Memory B cell (primary cell): ENCODE data around the gene OTOA.
"Not testable (repeated sequence)": the region's sequence is repeated elsewhere in the genome, so short reads cannot be mapped to it uniquely, and the experiment has no call there.

Source experiments
- ATAC-seq: fragments of 150-1000 bp; cut with Tn5 transposase; 2 replicates; pipeline ENCODE4 v1.10.0; 2021; ENCODE audit warnings: low read depth, mild to moderate bottlenecking, moderate library complexity
- DNase-seq, 2 donors: peaks; one replicate each; pipeline ENCODE4 v3.0.0; 2022; ENCODE audit warnings: low spot score in 2 of 2
- H3K27ac Mint-ChIP-seq: one replicate; pipeline ENCODE4 v1.8.0; 2022; ENCODE audit warnings: mild to moderate bottlenecking, moderate library complexity, mixed read lengths
- H3K27me3 Mint-ChIP-seq: one replicate; pipeline ENCODE4 v1.8.0; 2022; ENCODE audit warnings: mixed read lengths
- H3K36me3 Mint-ChIP-seq: one replicate; pipeline ENCODE4 v1.8.0; 2022; ENCODE audit warnings: mild to moderate bottlenecking, mixed read lengths
- H3K4me1 Mint-ChIP-seq: one replicate; pipeline ENCODE4 v1.8.0; 2022; ENCODE audit warnings: mixed read lengths
- H3K4me3 Mint-ChIP-seq: one replicate; pipeline ENCODE4 v1.8.0; 2022; ENCODE audit warnings: mild to moderate bottlenecking, moderate library complexity, mixed read lengths
- H3K9me3 Mint-ChIP-seq: one replicate; pipeline ENCODE4 v1.8.0; 2022; ENCODE audit warnings: mixed read lengths

Gene OTOA

GRCh38 chr16:21631376-21631775 lies 32.4 kb upstream of the OTOA start:
- not testable (repeated sequence) for H3K4me3 Mint-ChIP-seq, H3K9me3 Mint-ChIP-seq, H3K27me3 Mint-ChIP-seq, DNase-seq, ATAC-seq, H3K27ac Mint-ChIP-seq, H3K4me1 Mint-ChIP-seq
- H3K36me3 Mint-ChIP-seq, result peaks cover 14% of the 10 kb centered on the region

DNA sequence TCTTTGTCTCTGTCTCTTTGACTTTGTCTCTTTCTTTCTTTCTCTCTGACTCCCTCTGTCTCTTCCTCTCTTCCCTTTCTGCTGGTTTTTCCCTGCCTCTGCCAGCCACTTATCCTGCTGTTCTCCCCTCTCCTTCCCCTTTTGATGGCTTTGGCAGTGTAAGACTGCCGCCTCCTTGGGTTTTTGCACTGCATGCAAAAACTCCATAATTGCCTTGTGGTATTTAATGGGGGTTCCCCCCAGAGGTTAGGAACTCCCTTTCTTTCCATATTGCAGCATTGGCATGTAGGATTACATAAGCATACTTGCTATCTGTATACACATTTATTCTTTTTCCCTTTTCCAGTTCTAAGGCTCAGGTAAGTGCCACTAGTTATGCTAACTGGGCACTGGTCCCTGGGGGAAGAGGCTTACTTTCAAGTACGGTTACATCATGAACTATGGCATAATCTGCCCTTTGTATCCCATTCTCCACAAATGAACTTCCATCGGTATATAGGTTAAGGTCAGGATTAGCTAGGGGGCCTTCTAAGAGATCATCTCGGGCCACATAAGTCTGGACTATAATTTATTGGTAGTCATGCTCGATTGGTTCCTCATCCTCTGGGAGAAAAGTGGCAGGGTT lies 31.7 kb upstream of the OTOA start:
- H3K4me1 Mint-ChIP-seq, H3K36me3 Mint-ChIP-seq, H3K27me3 Mint-ChIP-seq, ATAC-seq, H3K9me3 Mint-ChIP-seq, H3K27ac Mint-ChIP-seq, DNase-seq, H3K4me3 Mint-ChIP-seq: not testable (repeated sequence)

- peaks cover 6% of the 10 kb centered on the region for H3K4me1 Mint-ChIP-seq
- H3K9me3 Mint-ChIP-seq, result no peaks in the 10 kb centered on the region
- peaks cover 4% of the 10 kb centered on the region for H3K36me3 Mint-ChIP-seq
- H3K27me3 Mint-ChIP-seq, result no peaks in the 10 kb centered on the region
- H3K27ac Mint-ChIP-seq, result no peak overlapping the region
- H3K4me3 Mint-ChIP-seq, result no peak overlapping the region
- ATAC-seq, result no peak
- no peak for DNase-seq
Observed at GRCh38 chr16:21634216-21634615, 29.6 kb upstream of the OTOA start.

- H3K27me3 Mint-ChIP-seq, H3K36me3 Mint-ChIP-seq, ATAC-seq, H3K4me3 Mint-ChIP-seq, DNase-seq, H3K9me3 Mint-ChIP-seq, H3K27ac Mint-ChIP-seq, H3K4me1 Mint-ChIP-seq: not testable (repeated sequence)
Observed at GRCh38 chr16:21635694-21636093, 28.1 kb upstream of the OTOA start.

GRCh38 chr16:21637032-21637968 lies 26.5 kb upstream of the OTOA start:
- DNase-seq (no peak), ATAC-seq (no peak)
- H3K36me3 Mint-ChIP-seq, result peaks cover 2% of the 10 kb centered on the region
- H3K4me3 Mint-ChIP-seq, result no peak overlapping the region
- H3K27me3 Mint-ChIP-seq, result no peaks in the 10 kb centered on the region
- H3K4me1 Mint-ChIP-seq, result peaks cover 7% of the 10 kb centered on the region
- no peaks in the 10 kb centered on the region for H3K9me3 Mint-ChIP-seq
- H3K27ac Mint-ChIP-seq, result no peak overlapping the region

DNA sequence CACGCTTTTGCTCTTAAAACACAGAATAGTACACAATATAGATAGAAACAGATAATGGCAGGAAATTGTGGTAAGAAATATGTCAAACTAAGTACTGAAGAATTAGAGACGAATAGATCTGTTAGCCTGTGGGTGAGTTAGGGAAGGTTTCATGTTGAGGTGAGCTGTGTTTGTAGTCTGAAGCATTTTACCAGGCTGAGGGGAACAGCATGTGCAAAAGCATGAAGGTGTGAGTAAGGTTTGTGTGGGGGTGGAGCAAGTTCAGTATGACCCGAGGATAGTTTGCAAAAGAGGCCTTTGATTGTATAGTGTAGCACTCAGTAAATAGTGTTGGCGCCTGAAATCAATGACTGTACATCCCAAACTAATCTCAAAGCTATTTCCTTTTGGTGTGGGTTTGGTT lies 25.2 kb upstream of the OTOA start:
- no peak overlapping the region for H3K4me3 Mint-ChIP-seq
- H3K4me1 Mint-ChIP-seq, result peaks cover 7% of the 10 kb centered on the region
- DNase-seq, result no peak
- H3K9me3 Mint-ChIP-seq, result no peaks in the 10 kb centered on the region
- H3K36me3 Mint-ChIP-seq, result peaks cover 2% of the 10 kb centered on the region
- H3K27me3 Mint-ChIP-seq, result no peaks in the 10 kb centered on the region
- H3K27ac Mint-ChIP-seq, result peak overlapping the region; percentile 52
- ATAC-seq, result no peak

GRCh38 chr16:21639493-21639892 lies 24.3 kb upstream of the OTOA start:
- DNase-seq (no peak), ATAC-seq (no peak)
- Mint-ChIP-seq H3K27ac (no peak overlapping the region), H3K36me3 (peaks cover 2% of the 10 kb centered on the region), H3K4me1 (peaks cover 14% of the 10 kb centered on the region), H3K9me3 (no peaks in the 10 kb centered on the region), H3K27me3 (no peaks in the 10 kb centered on the region), H3K4me3 (no peak overlapping the region)

DNA sequence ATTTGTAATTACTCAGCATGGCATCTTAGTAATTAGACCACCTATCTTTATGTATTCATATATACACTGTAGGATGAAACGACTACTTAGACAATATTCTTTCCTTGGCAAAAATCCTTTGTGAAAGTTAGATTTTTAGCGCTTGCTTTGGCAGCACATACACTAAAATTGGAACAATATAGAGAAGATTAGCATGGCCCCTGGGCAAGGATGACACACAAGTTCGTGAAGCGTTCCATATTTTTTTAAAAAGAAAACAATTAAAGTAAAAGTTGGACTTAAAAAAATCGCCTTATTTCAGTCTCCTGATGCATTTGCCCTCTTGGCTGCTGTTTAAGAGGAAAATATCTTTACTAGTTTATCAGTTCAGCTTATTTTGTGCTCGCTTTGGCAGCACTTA lies 21.9 kb upstream of the OTOA start:
- Mint-ChIP-seq H3K9me3 (no peaks in the 10 kb centered on the region), H3K36me3 (no peaks in the 10 kb centered on the region), H3K4me1 (peaks cover 28% of the 10 kb centered on the region), H3K27me3 (no peaks in the 10 kb centered on the region), H3K27ac (no peak overlapping the region), H3K4me3 (no peak overlapping the region)
- ATAC-seq (no peak), DNase-seq (no peak)

DNA sequence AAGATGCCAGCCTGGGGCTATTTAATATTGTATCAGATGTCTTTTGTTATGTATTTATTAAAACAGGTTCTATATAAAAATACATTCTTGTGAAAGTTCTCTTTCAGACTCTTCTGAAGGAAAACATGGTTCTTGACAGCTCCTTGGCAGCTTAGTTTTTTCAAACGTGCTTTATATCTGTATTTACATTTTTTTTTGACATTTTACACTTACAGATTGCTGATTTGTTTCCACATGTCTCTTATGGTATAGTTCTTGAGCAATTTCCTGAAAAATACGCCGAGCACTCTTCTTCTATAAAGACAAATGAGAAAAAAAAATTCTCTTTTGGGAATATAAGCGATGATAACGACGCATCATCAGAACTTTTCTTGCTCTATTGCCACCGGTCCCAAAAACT lies 20.9 kb upstream of the OTOA start:
- ATAC-seq (no peak), DNase-seq (no peak)
- H3K27ac Mint-ChIP-seq, result no peak overlapping the region
- no peaks in the 10 kb centered on the region for H3K27me3 Mint-ChIP-seq
- H3K4me1 Mint-ChIP-seq, result peaks cover 34% of the 10 kb centered on the region
- H3K9me3 Mint-ChIP-seq, result no peaks in the 10 kb centered on the region
- H3K4me3 Mint-ChIP-seq, result no peak overlapping the region
- no peaks in the 10 kb centered on the region for H3K36me3 Mint-ChIP-seq

DNA sequence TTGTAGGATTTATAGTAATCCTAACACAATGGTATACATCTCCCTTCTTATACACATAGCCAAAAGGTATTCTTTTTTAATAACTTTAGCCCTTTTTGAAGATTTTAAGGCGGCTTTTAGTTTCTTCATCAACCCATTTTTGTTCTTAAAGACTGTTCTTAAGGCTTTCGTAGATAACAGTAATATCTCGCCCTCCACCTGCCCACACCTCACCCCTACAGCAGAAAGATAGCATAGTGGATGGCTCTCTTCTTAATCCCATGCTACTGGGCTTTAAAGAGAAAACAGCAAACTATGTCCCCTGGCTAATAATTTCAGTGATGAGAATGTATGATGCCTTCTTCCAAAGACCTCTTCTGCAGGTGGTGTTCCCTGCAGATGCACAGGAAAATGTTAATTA lies 20.0 kb upstream of the OTOA start:
- peaks cover 34% of the 10 kb centered on the region for H3K4me1 Mint-ChIP-seq
- H3K27ac Mint-ChIP-seq, result peak overlapping the region; percentile 93
- H3K4me3 Mint-ChIP-seq, result no peak overlapping the region
- no peaks in the 10 kb centered on the region for H3K9me3 Mint-ChIP-seq
- H3K27me3 Mint-ChIP-seq, result no peaks in the 10 kb centered on the region
- no peak for DNase-seq
- no peak for ATAC-seq
- H3K36me3 Mint-ChIP-seq, result no peaks in the 10 kb centered on the region

- H3K36me3 Mint-ChIP-seq, result no peaks in the 10 kb centered on the region
- no peaks in the 10 kb centered on the region for H3K27me3 Mint-ChIP-seq
- ATAC-seq, result no peak
- no peaks in the 10 kb centered on the region for H3K9me3 Mint-ChIP-seq
- H3K4me3 Mint-ChIP-seq, result peak overlapping the region; percentile 78
- H3K4me1 Mint-ChIP-seq, result peaks cover 36% of the 10 kb centered on the region
- DNase-seq, result no peak
- H3K27ac Mint-ChIP-seq, result peak overlapping the region; percentile 93
Observed at GRCh38 chr16:21644674-21645073, 19.1 kb upstream of the OTOA start.

GRCh38 chr16:21645261-21645721 lies 18.5 kb upstream of the OTOA start:
- peak; percentile 60 for ATAC-seq
- Mint-ChIP-seq H3K36me3 (no peaks in the 10 kb centered on the region), H3K27me3 (no peaks in the 10 kb centered on the region), H3K4me3 (peak overlapping the region; percentile 78), H3K27ac (peak overlapping the region; percentile 93), H3K9me3 (no peaks in the 10 kb centered on the region), H3K4me1 (peaks cover 36% of the 10 kb centered on the region)
- peak in 1 of 2 donors; percentile 26 for DNase-seq

- Mint-ChIP-seq H3K27ac (peak overlapping the region; percentile 93), H3K4me1 (peaks cover 36% of the 10 kb centered on the region), H3K4me3 (peak overlapping the region; percentile 52), H3K9me3 (no peaks in the 10 kb centered on the region), H3K27me3 (no peaks in the 10 kb centered on the region), H3K36me3 (no peaks in the 10 kb centered on the region)
- DNase-seq, result no peak
- no peak for ATAC-seq
Observed at GRCh38 chr16:21646091-21646490, 17.7 kb upstream of the OTOA start.

- peak; percentile 85 for ATAC-seq
- Mint-ChIP-seq H3K27ac (peak overlapping the region; percentile 93), H3K4me3 (peak overlapping the region; percentile 75), H3K36me3 (no peaks in the 10 kb centered on the region), H3K9me3 (no peaks in the 10 kb centered on the region), H3K27me3 (no peaks in the 10 kb centered on the region), H3K4me1 (peaks cover 42% of the 10 kb centered on the region)
- DNase-seq, result peak; percentile 45 to 54
Observed at GRCh38 chr16:21646721-21647561, 16.8 kb upstream of the OTOA start.
